Measurements from ENCODE around the gene SPRY4. TPM values are rescaled to one million over a fixed set of nuclear protein-coding genes. Genes with fewer than 3 reads are reported as not detected.

SPRY4 gene
- total RNA-seq, 2 donors from 2014 or later, result 8.4 to 21.5 TPM

GRCh38 chr5:142323480-142324135 lies 1.2 kb downstream of the SPRY4 start:
- DNase-seq, result no peak
- H3K9me3 ChIP-seq, result no peaks in the 10 kb centered on the region
- no peaks in the 10 kb centered on the region for H3K27me3 ChIP-seq
- no peak for TF ChIP-seq CTCF (IDR thresholded peaks at IDR 0.05)
- peaks cover 6% of the 10 kb centered on the region for H3K4me1 ChIP-seq
- H3K27ac ChIP-seq, result peak overlapping the region; percentile 92
- H3K4me3 ChIP-seq, result peak overlapping the region; percentile 77
- peak overlapping the region; percentile 82 to 94 for H3K9ac ChIP-seq (ENCODE audit: low read depth in 2 of 2, low read length in 2 of 2)
- intact Hi-C loops (cut with DNase I), result loop anchor here (10.0 kb wide), 2 partner anchors 169 to 221 kb away; no protein-coding TSS in a partner anchor
- no peaks in the 10 kb centered on the region for H3K36me3 ChIP-seq

GRCh38 chr5:142322747-142323479 lies 1.9 kb downstream of the SPRY4 start:
- intact Hi-C loops (cut with DNase I), result loop anchor here (10.0 kb wide), 2 partner anchors 168 to 222 kb away; no protein-coding TSS in a partner anchor
- DNase-seq, result no peak
- H3K9me3 ChIP-seq, result no peaks in the 10 kb centered on the region
- peak overlapping the region; percentile 92 for H3K27ac ChIP-seq
- no peaks in the 10 kb centered on the region for H3K36me3 ChIP-seq
- peaks cover 6% of the 10 kb centered on the region for H3K4me1 ChIP-seq
- TF ChIP-seq CTCF (IDR thresholded peaks at IDR 0.05), result no peak
- peak overlapping the region; percentile 82 to 94 for H3K9ac ChIP-seq (ENCODE audit: low read depth in 2 of 2, low read length in 2 of 2)
- H3K27me3 ChIP-seq, result no peaks in the 10 kb centered on the region
- peak overlapping the region; percentile 77 for H3K4me3 ChIP-seq

GRCh38 chr5:142322403-142322746 lies 2.4 kb downstream of the SPRY4 start:
- DNase-seq, result no peak
- no peaks in the 10 kb centered on the region for H3K27me3 ChIP-seq
- H3K36me3 ChIP-seq, result no peaks in the 10 kb centered on the region
- H3K9ac ChIP-seq (ENCODE audit: low read depth in 2 of 2, low read length in 2 of 2), result peak overlapping the region in 1 of 2 donors; percentile 94
- H3K4me3 ChIP-seq, result no peak overlapping the region
- intact Hi-C loops (cut with DNase I), result loop anchor here (10.0 kb wide), 2 partner anchors 168 to 222 kb away; no protein-coding TSS in a partner anchor
- H3K9me3 ChIP-seq, result no peaks in the 10 kb centered on the region
- no peak for TF ChIP-seq CTCF (IDR thresholded peaks at IDR 0.05)
- H3K4me1 ChIP-seq, result peaks cover 6% of the 10 kb centered on the region
- H3K27ac ChIP-seq, result no peak overlapping the region

- Histone ChIP-seq H3K9me3 (no peaks in the 10 kb centered on the region), H3K36me3 (no peaks in the 10 kb centered on the region), H3K9ac (ENCODE audit: low read depth in 2 of 2, low read length in 2 of 2) (peak overlapping the region in 1 of 2 donors; percentile 80), H3K4me3 (no peak overlapping the region), H3K27ac (peak overlapping the region; percentile 76), H3K27me3 (no peaks in the 10 kb centered on the region), H3K4me1 (peaks cover 6% of the 10 kb centered on the region)
- intact Hi-C loops (cut with DNase I), result loop anchor here (10.0 kb wide), 2 partner anchors 166 to 224 kb away; no protein-coding TSS in a partner anchor
- no peak for TF ChIP-seq CTCF (IDR thresholded peaks at IDR 0.05)
- DNase-seq, result no peak
Measured at GRCh38 chr5:142320851-142321560, 3.8 kb downstream of the SPRY4 start.

- Histone ChIP-seq H3K9ac (ENCODE audit: low read depth in 2 of 2, low read length in 2 of 2) (peak overlapping the region in 1 of 2 donors; percentile 80), H3K9me3 (no peaks in the 10 kb centered on the region), H3K27ac (peak overlapping the region; percentile 76), H3K36me3 (no peaks in the 10 kb centered on the region), H3K4me3 (no peak overlapping the region), H3K27me3 (no peaks in the 10 kb centered on the region), H3K4me1 (peaks cover 6% of the 10 kb centered on the region)
- intact Hi-C loops (cut with DNase I), result loop anchor here (10.0 kb wide), 2 partner anchors 166 to 224 kb away; no protein-coding TSS in a partner anchor
- DNase-seq, result no peak
- TF ChIP-seq CTCF (IDR thresholded peaks at IDR 0.05), result no peak
Measured at GRCh38 chr5:142320430-142320738, 4.4 kb downstream of the SPRY4 start.

All from colonic mucosa (tissue), 4 donors.